Mucosa of gallbladder (tissue), 1 donor: Measurements from ENCODE around the gene CXADR. TPM values are rescaled to one million over a fixed set of nuclear protein-coding genes. Genes with fewer than 3 reads are reported as not detected.
"Not testable (repeated sequence)": the region's sequence is repeated elsewhere in the genome, so short reads cannot be mapped to it uniquely, and the experiment has no call there.

Experiments used
- DNase-seq: peaks from one replicate; pipeline ENCODE4 v3.0.0-alpha.2; 2020; ENCODE audit warnings: low spot score
- total RNA-seq: library from RNA; stranded (reverse); gene quantifications from one replicate; pipeline ENCODE4 v1.2.1, GENCODE V29; 2021
- donor health status: DM: no; HTN: no; CAD: no.

CXADR gene
- total RNA-seq, 1 donor from 2014 or later = 151 TPM

GRCh38 chr21:17501107-17502006 lies 11.5 kb upstream of the CXADR start:
- no peak for DNase-seq

- DNase-seq = not testable (repeated sequence)
These were observed 9.9 kb upstream of the CXADR start for GRCh38 chr21:17502985-17503384.

- no peak for DNase-seq
These were observed 5.9 kb upstream of the CXADR start for GRCh38 chr21:17506951-17507350.

DNA sequence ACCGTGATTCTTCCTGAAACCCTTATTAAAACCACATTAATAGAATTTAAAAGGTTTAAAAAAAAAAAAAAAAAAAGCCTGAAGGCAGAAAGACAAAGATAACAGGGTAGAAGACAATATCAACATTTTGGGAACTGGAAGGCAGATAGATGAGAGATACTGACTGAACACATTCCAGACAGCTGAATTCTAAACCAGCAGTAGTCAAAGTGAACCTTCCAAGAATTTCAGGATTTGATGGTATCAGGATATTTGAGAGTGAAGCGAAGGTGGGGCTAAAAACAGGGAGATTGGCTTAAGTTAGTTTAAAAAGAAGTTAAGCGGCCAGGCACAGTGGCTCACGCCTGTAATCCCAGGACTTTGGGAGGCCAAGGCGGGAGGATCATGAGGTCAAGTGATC lies 5.3 kb upstream of the CXADR start:
- DNase-seq = no peak

- no peak for DNase-seq
These were observed 626 bp downstream of the CXADR start for GRCh38 chr21:17513214-17514123.

DNA sequence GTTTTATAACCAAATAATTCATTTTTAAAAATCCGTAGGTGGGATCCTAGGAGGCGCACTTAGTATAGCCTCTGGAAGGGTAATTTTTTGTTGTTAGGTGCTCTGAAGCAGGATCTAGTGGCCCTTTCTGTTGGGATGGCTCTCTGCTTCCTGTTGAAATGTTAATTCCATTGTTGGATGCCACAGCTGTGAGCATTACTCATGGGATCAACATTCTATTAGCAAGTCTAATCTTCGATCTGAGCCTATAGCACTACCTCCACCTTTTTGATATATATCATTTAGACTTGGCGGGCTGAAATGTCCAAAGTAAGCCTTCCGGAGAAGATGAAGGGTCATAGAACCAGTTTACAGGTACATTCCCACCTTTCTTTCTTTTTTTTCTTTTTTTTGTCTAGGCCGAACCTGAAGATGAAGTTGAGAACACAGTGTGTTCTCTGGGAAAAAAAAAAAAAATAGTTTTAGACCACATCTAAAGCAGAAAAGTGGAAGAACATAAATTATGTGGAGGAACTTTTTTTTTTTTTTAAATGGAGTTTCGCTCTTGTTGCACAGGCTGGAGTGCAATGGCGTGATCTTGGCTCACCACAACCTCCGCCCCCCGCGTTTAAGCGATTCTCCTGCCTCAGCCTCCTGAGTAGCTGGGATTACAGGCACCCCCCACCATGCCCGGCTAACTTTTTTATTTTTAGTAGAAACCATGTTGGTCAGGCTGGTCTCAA lies 1.4 kb downstream of the CXADR start:
- DNase-seq = no peak

- not testable (repeated sequence) for DNase-seq
These were observed 4.2 kb downstream of the CXADR start for GRCh38 chr21:17517008-17517407.

- DNase-seq = no peak
These were observed 6.4 kb downstream of the CXADR start for GRCh38 chr21:17519208-17519738.

GRCh38 chr21:17519965-17520609 lies 7.2 kb downstream of the CXADR start:
- no peak for DNase-seq

- peak; percentile 68 for DNase-seq
These were observed 10.2 kb downstream of the CXADR start for GRCh38 chr21:17523007-17523451.

GRCh38 chr21:17523979-17524494 lies 11.2 kb downstream of the CXADR start:
- DNase-seq = not testable (repeated sequence)

GRCh38 chr21:17524635-17525034 lies 11.8 kb downstream of the CXADR start:
- no peak for DNase-seq

GRCh38 chr21:17526776-17527175 lies 13.9 kb downstream of the CXADR start:
- no peak for DNase-seq

DNA sequence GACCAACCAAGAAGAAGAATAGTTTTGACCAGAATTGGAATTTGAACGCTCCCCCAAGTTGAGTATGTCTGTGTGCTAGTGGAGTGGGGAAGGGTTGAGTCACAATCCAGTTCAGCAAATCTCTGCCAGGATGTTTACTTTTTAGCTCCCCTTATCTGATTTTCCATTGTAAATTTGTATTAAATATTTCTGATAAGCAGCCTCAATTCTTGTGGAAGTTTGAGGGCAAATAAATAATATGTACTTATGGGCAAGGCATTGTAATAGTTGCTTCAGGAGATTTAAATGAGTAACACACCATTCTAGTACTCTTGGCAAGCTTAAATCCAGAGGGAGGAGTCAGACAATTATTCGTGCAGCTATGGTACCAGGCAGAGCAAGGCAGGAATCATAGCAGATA lies 14.4 kb downstream of the CXADR start:
- no peak for DNase-seq

- no peak for DNase-seq
These were observed 14.9 kb downstream of the CXADR start for GRCh38 chr21:17527711-17528110.

DNA sequence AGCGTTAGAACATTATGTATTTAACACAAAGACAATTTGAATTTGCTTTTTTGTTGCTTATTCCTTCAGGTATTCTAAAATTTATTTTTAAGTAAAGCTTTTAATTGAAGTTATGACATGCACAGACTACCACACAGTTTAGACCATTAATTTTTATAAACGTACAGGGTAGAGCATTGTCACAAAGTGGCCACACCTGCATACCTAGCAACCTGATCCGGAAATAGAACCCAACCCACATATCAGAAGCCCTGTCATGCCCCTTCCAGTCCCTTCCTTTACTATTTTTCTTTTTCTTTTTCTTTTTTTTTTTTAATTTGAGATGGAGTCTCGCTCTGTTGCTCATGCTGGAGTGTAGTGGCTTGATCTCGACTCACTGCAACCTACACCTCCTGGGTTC lies 16.8 kb downstream of the CXADR start:
- DNase-seq = no peak

GRCh38 chr21:17532292-17532691 lies 19.4 kb downstream of the CXADR start:
- DNase-seq = no peak

- no peak for DNase-seq
These were observed 23.5 kb downstream of the CXADR start for GRCh38 chr21:17536381-17536780.

- DNase-seq = no peak
These were observed 24.5 kb downstream of the CXADR start for GRCh38 chr21:17537299-17537698.

- DNase-seq = no peak
These were observed 25.7 kb downstream of the CXADR start for GRCh38 chr21:17538576-17538975.

DNA sequence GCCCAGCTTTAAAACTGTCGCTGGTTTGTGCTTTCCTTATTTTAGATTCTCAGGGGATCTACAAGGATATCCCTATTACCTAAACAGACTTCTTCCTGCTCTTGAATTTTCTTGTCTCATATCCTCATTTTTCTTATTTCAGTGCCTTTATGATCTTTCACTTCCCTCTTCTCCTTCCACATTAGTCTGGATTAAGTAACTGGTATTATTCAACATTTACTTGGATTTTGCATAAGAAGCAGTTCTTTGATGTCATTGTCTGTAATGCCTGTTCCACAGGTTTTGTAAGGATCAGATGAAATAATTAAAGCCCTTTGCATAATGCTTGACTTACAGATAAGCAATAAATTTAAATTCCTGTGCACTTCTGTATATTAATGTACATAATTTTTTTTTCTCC lies 26.5 kb downstream of the CXADR start:
- no peak for DNase-seq
